ENCODE results near the gene CCL14.

CCL14 gene

DNA sequence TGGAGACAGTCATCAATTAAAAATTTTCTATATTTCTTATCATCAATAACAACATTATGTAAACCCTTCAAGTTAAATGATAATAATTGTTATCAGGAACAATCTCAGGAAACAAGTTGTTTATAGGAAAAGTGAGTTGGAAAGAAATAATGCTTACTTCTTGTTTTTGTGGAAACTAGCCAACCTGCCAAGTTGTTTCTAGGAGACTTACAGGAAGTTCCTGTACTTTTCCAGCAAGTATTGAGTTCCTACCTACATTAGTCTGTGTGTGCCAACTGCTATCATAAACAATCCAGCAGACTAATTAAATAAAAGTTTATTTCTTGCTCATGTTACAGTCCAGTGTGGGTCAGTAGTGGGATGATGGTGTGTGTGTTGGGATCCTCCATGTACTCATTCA is 1.6 kb upstream of the CCL14 start:
- DNase-seq (ENCODE audit: low spot score): no peak

DNA sequence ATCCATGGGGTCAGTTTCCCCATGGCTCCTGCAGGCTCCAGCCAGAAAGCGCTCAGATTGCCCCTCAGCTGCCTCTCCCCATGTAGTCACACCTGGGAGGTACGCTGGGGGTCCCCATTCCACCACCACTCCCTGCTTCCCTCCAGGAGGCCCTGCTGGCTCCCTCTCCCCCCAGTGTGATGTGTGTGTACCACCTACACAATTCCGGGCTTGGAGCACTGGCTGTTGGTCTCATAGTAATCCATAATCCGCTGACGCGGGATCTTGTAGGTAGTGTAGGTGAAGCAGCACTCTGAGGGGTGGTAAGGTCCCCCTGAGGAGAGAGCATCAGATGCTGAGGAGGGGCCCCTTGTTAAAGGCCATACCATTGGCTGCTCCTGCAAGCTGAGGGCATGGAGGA is 2.4 kb downstream of the CCL14 start:
- no peak for DNase-seq (ENCODE audit: low spot score)

DNA sequence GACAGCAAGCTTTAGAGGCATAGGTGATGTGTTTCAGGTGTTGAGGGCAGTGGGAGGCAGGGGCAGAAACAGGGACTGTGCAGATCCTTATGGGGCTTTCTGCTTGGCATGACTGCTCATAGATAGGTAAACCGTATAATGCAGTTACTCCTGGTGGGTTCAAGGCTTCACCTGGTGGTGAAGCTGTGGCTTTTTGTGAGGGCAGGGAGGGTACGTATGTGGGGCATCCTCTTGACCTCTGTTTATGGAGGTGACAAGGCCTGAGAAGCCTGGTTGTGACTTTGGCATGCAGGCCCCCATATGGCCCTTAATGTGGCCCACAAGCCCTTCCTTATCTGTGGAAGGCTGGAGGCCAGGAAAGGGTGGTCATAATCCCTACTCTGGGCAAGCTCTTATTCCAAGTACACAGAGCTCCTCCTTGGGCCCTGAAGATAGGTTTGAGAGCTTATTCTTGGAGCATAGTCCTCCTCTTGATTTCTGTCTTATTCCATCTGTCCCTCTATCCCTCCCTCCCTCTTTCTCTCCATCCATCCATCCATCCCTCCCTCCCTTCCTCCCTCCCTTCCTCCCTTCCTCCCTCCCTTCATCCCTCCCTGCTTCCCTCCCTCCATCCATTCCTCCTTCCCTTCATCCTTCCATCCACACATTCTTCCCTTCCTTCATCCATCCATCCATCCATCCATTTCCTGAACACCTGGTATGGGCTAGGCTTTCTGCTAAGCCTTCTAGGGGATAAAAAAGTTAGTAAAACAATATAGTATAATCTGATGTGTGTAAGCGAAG is 3.9 kb downstream of the CCL14 start:
- DNase-seq (ENCODE audit: low spot score): no peak

DNA sequence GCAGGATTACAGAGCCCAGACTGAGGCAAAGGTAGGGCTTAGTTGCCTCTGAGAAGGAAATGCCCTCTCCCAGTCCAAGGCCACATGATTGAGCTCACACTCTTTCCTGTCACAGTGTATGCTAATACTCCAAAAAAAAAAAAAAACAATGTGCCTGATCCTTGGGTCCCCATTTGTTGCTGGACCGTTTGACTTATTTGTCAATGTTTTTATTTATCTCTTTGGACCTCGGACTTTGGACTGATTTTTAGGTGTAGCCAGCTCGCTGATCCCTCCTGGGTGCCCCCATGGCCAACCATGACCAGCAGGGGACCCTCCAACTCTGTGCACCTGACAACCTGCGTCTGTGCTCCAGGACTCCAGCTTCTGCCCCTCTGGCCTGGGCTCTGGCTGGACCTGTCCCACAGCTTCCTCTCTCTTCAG is 4.6 kb downstream of the CCL14 start:
- DNase-seq (ENCODE audit: low spot score): no peak

DNA sequence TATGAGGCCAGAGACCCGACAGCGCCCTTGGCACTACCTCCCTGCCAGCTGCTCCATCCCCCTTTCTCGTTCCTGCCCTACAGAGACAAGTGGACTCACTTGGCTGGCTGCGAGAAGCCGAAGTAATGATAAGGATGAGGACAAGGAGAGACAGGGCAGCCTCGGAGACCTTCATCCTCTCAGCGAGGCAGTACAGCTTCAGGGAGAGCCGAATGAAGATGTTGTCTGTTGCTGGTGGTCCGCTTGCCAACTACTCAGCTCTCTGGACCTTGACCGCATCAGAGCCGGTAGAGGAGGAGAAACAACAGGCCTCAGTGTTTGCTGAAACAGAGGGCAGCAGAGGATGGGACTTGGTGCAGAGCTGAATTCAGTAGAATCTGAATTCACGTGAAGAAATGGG is 5.3 kb downstream of the CCL14 start, which contains the start of gene CCL16:
CCL16 (minus strand) TSS at position 252 of the 400 bp plus-strand sequence; CDS start at position 175, 77 bp downstream.
- no peak for DNase-seq (ENCODE audit: low spot score)

DNA sequence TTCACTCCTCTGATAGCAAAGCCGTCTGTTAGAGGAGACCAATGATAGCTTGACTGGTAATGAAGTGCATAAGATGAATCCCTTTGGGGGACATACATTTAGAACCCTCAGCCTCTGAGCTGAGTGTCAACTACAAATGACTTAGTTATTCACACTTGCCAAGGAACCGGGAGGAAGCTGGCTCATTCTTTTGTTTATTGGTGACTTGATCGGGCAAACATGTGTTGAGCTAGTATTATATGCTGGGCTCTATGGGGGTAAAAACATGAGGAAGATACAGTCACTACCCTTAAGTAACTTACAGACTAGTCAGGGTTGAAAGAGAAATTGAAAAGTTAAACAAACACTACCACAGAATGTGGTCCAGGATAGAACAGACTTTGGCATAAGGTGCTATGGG is 8.2 kb downstream of the CCL14 start:
- DNase-seq (ENCODE audit: low spot score): no peak

DNA sequence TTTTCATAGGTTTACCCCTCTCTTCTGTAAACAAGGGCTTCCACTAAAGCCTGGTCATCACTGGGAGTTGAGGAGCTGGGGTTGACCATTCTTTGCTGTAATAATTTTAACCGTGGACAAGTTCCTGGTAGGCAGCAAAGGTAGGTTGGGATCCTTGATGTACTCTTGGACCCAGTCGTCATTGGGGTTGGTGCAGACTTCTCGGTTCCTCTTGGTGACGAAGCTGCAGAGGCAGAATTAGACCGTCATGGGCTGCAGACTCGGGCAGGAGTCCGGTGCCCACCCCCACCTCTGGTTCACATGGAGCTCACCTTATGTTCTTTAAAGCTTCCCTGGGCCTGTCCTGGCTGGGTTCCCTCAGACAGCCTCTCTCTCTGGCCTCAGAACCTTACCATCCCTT is 9.0 kb downstream of the CCL14 start:
- DNase-seq (ENCODE audit: low spot score): no peak

DNA sequence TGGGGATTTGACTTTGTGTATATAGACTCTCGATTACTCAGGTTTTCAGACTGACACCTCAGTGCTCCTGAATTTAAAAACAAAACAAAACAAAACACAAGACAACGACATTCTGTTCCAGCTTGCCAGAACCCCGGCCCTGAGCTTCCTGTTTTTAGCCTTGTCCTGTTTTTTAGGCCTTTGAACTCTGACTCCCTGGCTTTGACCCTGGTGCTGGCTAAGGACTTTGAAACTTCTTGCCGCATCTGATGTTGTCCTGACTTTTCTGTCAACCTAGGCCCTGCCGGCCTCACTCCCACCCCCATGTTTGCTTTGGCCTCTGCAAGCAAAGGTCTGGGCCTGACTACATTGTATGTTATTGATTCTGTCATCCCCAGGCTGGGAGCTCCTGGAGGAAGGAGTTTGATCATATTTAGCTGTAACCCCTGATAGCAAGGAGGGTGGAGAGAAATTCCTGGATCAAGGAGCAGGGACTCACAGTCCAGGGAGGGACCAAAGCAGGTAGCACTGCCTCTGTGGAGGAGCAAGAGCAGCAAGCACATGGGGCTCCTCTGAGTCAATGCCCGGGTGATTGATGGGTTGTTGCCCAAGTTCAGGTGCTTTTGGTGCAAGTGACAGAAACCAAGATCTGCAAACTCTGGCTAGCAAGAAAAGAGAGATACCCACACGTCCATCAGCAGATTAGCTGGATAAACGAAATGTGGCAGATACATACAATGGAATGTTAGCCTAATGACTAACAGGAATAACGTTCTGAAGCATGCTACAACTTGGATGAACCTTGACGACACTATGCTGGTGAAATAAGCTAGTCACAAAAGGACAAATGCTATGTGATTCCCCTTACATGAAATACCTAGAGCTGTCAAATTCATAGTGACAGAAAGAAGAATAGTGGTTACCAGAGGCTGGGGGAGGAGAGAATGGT is 12.9 kb downstream of the CCL14 start:
- no peak for DNase-seq (ENCODE audit: low spot score)

DNA sequence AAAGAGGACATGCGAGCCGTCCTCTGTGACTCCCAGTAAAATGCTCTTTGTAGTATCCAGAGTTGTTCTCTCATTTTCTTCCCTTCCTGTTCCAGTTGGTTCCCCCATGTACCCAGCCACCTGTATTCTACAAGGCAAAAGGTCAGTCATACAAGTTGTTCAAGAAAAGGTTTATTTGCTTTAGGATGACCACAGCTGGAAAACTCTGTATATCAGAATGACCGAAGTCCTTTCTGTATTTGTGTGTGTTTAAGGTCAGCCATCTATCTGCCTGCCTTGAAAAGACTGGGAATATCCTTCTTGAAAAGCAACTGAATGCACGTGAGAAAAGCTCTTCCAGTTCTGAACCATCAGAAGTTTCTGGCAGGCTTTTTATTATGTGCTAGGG is 13.6 kb downstream of the CCL14 start:
- no peak for DNase-seq (ENCODE audit: low spot score)

DNA sequence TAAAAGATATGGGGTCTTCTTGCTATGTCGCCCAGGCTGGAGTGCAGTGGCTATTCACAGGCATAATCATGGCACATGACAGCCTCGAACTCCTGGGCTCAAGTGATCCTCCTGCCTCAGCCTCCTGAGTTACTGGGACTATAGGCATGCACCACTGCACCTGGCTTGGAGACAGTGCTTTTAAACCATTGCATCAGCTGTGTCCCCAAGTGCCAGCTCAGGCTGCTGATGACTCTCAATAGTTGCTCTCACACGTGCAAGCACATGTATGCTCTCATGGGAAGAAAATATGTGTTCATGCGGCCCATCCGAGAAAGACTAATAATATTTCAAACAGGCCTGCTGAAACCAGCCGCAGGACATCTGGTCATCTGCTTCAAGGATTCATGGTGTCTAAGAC is 14.0 kb downstream of the CCL14 start:
- DNase-seq (ENCODE audit: low spot score): no peak

DNA sequence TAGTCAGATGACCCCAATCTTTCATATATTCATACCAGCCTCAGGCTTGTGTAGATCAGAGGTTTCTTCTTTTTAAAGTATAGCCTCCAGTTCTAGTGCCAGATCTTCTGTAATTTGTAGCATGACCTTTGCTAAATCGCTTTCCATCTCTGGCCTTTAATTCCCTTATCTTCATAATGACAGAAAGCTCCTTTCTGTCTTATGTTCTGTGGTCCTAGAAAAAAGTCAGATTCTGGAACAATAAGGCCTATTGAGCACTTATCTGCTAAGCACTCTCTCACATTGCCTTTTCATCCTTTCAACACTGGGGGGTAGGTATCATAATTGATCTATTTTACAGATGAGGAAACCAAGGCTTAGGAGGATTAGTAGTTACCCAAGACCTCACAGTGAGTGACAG is 14.5 kb downstream of the CCL14 start:
- no peak for DNase-seq (ENCODE audit: low spot score)

DNA sequence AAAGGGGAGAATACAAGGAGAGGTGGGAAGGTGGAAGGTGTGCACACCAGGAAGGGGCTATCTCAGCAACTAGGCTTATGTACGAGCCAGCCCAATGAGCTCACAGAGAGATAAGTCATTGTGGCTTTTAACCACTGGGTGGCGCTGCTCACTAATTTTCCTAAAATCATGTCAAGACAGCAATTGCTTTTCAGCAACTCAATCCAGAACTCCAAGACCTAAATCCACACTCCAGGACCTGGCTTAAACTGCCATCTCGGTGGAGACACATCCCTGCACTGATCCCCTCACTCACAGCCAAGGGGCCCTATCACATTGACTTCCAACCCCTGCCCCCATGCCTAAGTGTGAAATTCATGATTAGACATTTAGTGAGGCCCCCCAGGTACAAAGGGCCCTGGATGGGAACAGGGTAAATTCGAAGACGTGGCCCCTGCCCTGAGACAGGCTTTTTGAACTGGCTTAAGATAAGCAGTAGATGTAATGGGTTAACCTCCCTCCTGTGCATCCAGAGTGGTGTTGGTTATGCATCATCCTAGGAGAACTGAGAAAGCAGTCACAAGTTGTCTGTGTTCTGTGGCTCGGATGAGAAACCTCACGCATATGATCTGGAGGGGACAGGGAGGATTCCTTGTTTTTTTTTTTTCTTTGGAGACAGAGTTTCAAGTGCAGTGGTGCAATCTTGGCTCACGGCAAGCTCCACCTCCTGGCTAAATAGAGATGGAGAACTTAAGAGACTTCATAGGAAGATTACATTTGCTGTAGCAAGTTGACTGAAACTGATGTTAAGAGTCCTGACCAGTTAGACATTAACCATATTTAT is 16.8 kb downstream of the CCL14 start:
- peak; percentile 57 for DNase-seq (ENCODE audit: low spot score)

DNA sequence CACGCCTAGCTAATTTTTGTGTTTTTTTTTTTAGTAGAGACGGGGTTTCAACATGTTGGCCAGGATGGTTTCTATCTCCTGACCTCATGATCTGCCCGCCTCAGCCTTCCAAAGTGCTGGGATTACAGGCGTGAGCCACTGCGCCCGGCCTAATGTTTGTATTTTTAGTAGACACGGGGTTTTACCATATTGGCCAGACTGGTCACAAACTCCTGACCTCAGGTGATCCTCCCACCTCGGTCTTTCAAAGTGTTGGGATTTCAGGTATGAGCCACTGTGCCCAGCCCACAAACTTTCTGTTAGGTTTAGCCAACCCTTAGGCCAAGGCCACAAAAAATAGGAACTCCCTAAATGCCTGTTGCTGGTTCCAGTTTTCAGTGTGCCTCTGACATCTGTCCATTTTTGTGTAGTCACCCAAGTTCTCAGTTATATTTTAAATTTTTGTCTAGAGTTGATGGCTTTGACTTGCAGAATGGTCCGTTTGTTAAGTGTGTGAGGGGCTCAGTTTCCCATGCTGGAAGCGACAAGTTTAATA is 17.9 kb downstream of the CCL14 start:
- DNase-seq (ENCODE audit: low spot score): no peak

DNA sequence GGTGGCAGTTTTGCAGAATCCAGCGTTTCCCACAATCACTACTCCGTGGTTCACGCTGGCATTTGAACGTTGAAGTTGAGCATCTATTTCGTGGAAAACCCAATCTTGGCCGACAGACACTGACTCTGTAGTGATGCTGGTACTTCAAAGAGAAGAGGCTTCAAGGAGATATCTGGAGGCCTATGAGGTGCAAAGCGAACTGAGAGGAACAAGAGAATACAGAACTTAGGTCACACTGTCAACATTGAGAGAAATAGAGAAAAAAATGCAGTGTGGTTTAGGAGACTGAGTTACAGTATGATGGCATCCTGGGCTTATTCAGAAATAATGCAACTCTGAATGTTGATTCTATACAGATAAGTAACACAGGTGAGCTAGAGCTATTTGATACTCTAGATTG is 21.3 kb downstream of the CCL14 start:
- DNase-seq (ENCODE audit: low spot score): no peak

DNA sequence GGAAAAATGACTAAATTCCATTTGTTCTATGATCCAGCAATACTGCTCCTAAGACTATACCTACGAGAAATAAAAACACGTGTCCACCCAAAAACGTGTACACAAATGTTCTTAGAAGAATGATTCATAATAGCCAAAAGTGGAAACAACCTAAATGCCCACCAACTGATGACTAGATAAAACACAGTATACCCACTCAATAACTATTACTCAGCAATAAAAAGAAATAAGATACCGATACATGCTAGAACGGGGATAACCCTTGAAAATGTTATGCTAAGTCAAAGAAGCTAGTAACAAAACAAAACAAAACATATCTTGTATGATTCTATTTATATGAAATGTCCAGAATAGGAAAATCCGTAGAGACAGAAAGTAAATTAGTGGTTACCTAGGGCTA is 22.9 kb downstream of the CCL14 start:
- no peak for DNase-seq (ENCODE audit: low spot score)

DNA sequence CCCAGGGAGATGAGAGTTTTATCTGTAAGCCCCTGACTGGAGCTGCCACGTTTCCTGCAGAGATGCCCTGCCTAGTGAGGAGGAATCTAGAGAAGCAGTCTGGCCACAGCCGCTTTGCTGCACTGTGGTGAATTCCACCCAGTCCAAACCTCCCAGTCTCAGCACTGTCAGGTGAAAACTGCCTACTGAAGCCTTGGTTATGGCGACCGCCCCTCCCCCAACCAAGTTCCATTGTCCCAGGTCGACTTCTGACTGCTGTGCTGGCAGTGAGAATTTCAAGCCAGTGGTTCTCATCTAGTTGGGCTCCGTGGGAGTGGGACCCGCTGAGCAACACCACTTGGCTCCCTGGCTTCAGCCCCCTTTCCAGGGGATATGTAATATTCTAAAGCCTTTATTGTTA is 32.8 kb downstream of the CCL14 start:
- DNase-seq (ENCODE audit: low spot score): no peak

DNA sequence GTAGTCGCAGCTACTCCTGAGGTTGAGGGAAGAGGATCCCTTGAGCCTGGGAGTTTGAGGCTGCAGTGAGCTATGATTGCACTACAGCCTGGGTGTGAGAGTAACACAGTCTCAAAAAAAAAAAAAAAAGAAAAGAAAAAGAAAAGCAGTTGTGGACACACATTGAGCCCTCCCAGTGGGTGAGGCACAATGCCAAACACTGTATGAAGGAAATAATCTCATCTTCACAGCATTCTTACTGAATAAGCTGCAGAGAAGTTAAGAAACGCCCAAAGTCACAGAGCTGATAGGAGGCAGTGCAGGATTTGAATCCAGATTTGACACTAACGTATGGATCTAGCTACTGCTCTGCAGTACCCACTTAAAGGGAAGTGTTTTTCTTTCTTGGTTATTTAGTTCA is 37.1 kb downstream of the CCL14 start:
- no peak for DNase-seq (ENCODE audit: low spot score)

DNA sequence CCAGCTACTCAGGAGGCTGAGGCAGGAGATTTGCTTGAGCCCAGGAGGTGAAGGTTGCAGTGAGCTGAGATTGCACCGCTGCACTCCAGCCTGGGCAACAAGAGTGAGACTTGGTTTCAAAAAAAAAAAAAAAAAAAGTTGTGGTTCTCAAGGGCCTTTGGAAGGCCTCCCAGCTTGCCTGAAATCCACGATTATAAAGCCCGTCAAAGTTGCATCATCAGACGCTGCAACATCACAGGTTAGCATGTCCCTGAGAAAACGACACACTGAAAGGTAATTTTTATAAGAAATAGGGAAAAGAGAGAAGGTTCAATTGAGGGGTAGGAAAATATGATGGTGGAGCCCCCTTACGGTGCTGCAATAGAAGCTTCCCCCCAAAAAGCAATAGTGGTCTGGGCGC is 38.4 kb downstream of the CCL14 start:
- DNase-seq (ENCODE audit: low spot score): no peak

DNA sequence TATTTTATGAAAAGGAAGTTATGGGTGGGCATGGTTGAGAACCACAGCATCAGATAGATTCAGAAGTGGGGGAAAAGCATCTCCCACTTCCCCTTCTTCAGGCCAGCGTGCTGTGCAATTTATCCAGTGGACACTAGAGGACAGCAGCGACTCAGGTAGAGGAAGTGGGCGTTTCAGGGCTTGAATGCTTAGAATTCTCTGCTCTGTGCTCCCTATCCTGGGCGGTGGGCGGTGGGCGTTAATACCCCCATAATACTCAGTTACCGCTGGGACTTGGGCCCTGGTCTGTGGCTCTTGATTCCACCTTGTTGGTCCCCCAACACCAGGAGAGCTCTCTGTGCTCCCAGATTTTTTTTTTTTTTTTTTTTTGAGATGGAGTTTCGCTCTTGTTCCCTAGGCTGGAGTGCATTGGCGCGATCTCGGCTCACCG is 39.4 kb downstream of the CCL14 start:
- peak; percentile 30 for DNase-seq (ENCODE audit: low spot score)

DNA sequence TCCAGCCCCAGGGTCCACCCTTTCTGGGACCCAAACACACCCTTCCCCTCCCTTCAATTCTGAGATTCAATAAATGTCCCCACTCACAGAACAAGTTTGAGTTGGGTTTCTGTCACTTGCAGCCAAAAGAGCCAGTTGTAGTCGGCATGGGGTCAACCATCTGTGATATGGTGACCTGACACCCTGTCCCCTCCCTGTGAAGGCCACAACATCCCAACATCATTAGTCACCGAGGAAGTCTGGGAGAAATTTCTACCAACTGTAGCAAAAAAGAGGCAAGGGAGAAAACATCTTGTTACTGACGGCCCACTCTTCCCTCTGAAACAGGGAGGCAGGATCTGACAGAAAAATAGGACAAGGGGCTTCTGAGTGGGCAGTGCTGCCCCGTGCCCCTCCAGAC is 42.4 kb downstream of the CCL14 start:
- no peak for DNase-seq (ENCODE audit: low spot score)

DNA sequence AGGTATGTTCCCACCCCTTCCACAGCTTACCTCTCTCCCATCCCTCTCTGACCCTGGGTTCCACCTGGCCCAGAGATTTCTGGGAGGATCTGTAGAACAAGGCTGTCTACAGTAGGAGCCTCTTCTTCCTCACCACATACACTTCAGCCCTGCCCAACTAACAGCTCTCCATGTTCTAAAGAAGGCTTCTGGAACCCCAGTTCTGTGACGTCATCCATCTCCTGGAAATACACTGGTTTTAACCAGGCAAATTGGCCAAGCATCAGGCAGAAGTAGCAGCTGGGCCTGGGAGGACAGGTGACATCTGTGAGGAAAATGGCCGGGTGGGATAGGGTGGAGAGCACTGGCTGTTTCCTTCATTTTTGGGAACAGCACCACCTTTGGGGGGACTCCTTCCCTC is 43.0 kb downstream of the CCL14 start, which contains the start of gene LYZL6:
LYZL6 (minus strand) TSS at position 177 of the 400 bp plus-strand sequence. CDS start 4,357 bp downstream, outside the sequence.
- no peak for DNase-seq (ENCODE audit: low spot score)
